ENCODE results near the gene DOCK10.

The DOCK10 gene

GRCh38 chr2:224832207-224832606 is 210.1 kb downstream of the DOCK10 start:
- no peak for DNase-seq (ENCODE audit: low spot score)

- DNase-seq (ENCODE audit: low spot score), result no peak
Measured at GRCh38 chr2:224831530-224831929, 210.7 kb downstream of the DOCK10 start.

- no peak for DNase-seq (ENCODE audit: low spot score)
Measured at GRCh38 chr2:224820283-224820991, 221.8 kb downstream of the DOCK10 start.

DNA sequence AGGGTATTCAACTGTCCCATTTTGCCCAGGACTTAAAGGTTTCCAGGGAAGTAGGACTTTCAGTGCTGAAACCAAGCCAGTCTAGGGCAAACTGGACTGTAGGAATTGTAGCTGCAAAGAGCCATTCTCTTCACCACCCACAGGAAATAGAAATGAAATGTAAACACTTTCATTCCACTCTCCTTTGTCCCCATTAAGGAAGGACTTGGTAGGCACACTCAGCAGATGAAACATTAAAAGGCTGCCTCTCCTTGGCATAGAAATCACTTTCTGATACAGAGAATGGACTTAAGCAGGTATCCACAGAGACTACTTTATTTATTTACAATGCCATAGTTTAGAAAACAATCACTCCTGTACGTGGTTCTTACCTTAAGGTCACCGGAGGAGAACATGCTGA is 223.2 kb downstream of the DOCK10 start:
- no peak for DNase-seq (ENCODE audit: low spot score)

DNA sequence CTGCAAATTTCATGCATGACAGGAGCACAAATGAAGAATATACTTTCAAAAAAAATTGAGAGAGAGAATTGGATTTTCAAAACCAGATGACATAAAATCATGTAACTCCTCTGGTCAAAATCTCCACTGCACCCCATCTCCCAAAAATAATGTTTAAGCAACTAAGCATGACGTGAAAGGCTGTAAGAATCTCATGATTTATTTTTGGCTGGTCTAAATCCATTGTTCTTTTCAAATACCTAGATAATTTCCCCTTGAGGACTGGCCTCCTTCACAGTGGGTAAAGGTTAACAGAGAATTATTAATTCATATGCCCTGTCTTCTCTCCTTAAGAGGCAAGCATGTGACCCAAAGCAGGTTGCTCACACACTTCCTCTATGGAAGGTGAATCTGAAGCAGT is 224.6 kb downstream of the DOCK10 start:
- no peak for DNase-seq (ENCODE audit: low spot score)

DNA sequence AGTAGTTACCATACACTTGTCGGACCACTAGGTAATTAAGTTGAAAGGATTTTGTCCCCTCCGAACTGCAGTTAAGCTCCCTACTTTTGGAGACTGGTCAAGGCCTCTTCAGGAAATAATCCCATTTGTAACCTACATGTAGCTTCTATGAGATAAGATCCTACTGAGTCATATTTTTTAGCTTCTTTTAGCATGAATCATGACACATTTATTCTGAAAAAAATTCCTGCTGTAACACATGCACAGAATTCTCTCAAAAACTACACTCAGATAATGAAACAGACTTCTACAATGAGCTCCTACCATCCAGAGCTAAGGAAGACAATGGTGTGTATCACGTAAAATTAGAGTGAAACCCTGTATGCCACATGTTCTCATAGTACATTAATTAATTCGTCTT is 225.5 kb downstream of the DOCK10 start:
- no peak for DNase-seq (ENCODE audit: low spot score)

DNA sequence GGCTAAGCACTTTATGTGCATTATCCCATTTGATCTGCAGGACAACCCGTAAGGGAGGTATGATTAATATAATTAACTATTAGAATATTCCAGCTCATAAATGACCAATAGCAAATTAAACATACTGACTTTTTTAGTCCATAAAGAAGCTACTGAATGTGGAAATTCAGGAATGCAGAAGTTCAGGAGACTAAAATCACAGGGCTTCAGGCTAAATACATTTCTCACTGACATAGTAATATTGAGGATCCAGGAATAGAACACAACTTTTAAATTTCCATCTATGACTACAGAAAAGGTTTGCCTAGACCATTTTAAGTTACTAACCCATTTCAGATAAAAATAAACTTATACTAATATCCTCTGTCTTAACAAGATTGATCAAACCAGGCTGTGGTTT is 228.7 kb downstream of the DOCK10 start:
- no peak for DNase-seq (ENCODE audit: low spot score)

DNA sequence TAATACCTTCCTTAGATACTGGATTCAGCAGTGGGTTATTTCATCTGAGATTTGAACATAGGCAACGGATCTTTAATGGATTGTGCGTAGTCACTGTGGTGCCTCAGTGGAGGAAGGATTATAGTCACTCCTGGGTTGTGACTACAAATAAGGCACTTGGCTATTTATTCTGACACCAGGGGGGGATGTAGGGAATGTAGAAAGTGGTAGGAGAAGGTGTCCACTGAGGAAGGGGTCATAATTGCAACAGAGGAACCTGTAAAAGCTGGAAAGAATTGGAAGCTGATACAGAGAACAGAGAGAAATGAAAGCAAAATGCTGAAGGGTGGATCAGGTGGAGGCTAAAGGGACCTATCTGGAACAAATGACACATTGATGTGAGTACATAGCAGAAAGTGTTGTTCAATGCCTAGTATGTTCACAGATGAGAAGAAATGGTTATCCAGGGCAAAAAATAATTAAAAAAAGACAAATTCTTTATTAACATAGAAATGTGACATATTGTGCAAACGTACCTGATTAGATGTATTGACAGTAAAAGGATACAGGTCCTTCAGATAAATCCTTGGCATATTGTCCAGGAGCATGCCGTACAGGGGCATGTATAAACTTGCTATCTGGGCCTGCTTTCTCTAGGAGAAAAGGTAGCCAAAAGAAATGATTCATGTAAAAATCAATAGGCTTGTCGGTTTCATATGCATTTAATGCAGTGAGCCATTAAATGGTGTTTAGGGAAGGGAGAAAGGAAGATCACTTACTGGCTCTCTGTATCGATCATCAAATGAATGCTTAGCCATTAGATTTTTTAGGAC is 234.9 kb downstream of the DOCK10 start:
- no peak for DNase-seq (ENCODE audit: low spot score)

GRCh38 chr2:224803930-224804329 is 238.3 kb downstream of the DOCK10 start:
- no peak for DNase-seq (ENCODE audit: low spot score)

DNA sequence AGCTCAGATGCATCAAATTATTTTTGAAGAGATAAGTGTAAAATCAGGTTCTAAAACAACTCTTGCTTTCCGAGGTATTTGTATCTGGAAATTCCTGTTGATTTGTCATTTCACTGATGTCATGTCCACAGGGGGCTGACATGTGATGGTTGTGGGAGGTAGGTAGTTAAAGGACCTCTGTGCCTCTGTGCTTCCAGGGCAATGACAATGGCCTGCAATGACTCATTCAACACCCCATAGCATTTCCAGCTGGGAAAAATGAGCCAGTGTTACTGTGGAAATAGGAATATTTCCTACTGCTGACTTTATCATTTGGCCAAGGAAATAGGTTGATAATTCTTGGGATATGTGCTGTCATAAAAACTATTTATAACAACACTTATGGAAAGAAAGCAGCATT is 239.9 kb downstream of the DOCK10 start:
- DNase-seq (ENCODE audit: low spot score), result no peak

DNA sequence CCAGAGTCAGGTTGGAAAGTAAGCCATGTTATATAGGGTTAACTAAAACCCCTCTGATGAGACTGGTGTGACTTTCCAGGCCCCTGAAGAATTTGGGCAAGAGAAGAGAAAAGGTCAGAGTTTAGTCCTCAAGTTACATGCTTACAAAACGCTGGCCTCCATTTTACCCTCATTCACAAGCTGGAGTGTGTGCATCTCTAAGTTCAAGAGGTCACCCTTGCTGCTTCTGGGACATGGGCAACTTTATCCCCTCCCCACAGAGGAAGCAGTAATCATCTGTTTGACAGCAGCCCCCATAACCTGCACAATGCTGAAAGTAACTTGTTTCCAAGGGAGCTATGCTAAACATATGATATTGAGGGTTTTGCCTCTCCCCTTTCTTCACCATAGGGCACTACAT is 240.9 kb downstream of the DOCK10 start:
- DNase-seq (ENCODE audit: low spot score), result no peak

DNA sequence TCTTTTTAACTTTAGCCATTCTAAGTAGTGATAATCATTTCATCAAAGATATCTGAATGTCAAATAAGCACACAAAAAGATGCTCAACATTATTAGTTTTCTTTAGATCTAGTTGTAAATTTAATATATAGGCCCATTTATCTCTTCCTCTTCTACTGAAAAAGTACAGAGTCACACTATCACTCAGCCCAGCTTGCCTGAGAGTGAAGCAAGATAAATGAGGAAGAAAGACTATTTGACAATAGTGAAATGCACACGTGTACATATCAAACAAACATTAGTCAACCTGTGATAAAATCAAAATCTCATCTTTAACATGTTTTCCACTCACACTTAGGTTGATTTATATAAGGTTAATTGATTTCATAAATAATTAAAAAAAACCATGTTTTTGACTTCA is 242.6 kb downstream of the DOCK10 start:
- DNase-seq (ENCODE audit: low spot score), result no peak

GRCh38 chr2:224798180-224798579 is 244.1 kb downstream of the DOCK10 start:
- no peak for DNase-seq (ENCODE audit: low spot score)

- no peak for DNase-seq (ENCODE audit: low spot score)
Measured at GRCh38 chr2:224796695-224797305, 245.5 kb downstream of the DOCK10 start.

DNA sequence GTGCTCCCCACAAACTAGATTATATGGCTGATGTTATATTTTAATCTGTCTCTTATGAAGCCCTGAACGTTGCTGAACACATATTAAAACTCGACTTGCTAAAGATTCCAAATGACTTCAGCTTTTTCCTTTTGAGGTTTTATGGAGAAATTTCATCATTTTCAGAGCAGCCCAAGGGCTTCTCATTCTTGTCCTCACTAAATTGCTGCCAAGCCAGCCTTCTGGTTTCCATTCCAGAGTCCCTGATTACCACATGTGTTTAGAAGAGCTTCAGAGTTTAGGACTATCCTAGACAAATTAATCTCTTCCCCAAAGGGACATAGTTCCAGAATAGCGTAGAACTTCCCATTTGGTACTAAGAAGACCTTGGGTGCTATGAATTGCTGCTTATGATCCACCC is 248.3 kb downstream of the DOCK10 start:
- DNase-seq (ENCODE audit: low spot score), result no peak

GRCh38 chr2:224786848-224787247 is 255.4 kb downstream of the DOCK10 start:
- no peak for DNase-seq (ENCODE audit: low spot score)

GRCh38 chr2:224781400-224781799 is 260.9 kb downstream of the DOCK10 start:
- no peak for DNase-seq (ENCODE audit: low spot score)

GRCh38 chr2:224780823-224781222 is 261.4 kb downstream of the DOCK10 start:
- DNase-seq (ENCODE audit: low spot score), result no peak

DNA sequence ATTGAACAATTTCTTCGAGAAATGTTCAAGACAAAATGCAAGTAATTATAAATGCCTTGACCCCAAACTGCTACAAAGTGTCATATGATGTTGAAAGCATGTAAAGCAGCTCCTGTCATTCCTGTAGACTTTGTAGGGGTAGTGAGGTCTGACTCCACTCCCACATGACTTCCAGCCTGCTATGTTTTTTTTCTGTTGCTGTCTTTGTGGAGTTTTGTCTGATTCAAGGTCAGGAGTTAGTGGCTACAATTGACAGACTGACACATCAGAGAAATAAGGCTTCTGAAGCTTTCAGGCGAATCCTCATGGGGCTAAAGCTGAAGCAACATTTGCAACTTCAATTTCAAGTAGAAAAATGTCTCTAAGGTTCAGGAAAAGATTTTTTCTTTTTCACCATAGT is 262.2 kb downstream of the DOCK10 start:
- DNase-seq (ENCODE audit: low spot score), result no peak

GRCh38 chr2:224778474-224778877 is 263.8 kb downstream of the DOCK10 start:
- peak; percentile 63 for DNase-seq (ENCODE audit: low spot score)

DNA sequence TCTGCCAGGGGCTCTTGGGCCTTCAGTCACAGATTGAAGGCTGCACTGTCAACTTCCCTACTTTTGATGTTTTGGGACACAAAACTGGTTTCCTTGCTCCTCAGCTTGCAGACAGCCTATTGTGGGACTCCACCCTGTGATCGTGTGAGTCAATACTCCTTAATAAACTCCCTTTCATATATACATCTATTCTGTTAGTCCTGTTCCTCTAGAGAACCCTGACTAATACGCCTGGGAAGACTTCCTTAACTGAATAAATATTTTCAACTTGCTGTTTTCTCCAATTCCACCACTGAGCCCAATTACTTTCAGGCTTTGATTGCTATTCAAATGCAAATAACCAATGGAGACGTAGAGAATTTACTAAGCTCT is 264.7 kb downstream of the DOCK10 start:
- DNase-seq (ENCODE audit: low spot score), result no peak

- DNase-seq (ENCODE audit: low spot score), result no peak
Measured at GRCh38 chr2:224776795-224777558, 265.3 kb downstream of the DOCK10 start.

DNA sequence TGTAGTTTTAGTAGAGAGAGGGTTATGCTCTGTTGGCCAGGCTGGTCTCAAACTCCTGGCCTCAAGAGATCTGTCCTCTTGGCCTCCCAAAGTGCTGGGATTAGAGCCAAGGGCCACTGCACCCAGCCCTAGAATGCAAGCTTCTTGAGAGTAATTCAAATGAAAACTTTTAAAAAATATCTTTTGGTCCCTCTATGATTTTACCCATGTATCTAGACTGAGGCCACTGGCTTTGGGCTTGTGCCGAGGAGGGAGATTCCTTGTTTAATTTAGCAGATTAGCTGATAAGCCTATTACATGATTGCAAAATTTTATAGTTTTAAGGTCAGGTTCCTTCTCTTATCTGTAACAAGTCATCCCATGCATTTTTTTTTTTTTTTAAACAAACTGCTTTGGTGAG is 266.6 kb downstream of the DOCK10 start:
- DNase-seq (ENCODE audit: low spot score), result no peak

Data from germinal center (tissue), 1 donor.